ENCODE data around the gene EEF1AKMT2.

The EEF1AKMT2 gene

GRCh38 chr10:124708246-124708779, 83.4 kb downstream of the EEF1AKMT2 start:
- H3K36me3 ChIP-seq (ENCODE audit: insufficient read depth, low read length), result peaks cover 13% of the 10 kb centered on the region; the same call in 1 of the 2 replicates
- peaks cover 18% of the 10 kb centered on the region for H3K4me1 ChIP-seq (ENCODE audit: insufficient read depth, low read length)
- H3K27me3 ChIP-seq (ENCODE audit: insufficient read depth, low read length), result no peaks in the 10 kb centered on the region
- no peaks in the 10 kb centered on the region for H3K9me3 ChIP-seq (ENCODE audit: insufficient read depth, low read depth, low read length)
- no peak overlapping the region for H3K27ac ChIP-seq (ENCODE audit: low read depth, low read length)
- H3K9ac ChIP-seq (ENCODE audit: low read depth, low read length), result no peak overlapping the region
- 80% methylated on average over 9 of the region's 9 CpGs for WGBS
- H3K4me3 ChIP-seq (ENCODE audit: low read length), result no peak overlapping the region
